ENCODE measurements around the gene ECM1.

Gene ECM1

GRCh38 chr1:150552128-150552910 is 44.4 kb downstream of the ECM1 start:
- Histone ChIP-seq H3K27ac (ENCODE audit: low read length) (no peak overlapping the region), H2AFZ (ENCODE audit: low read depth, low read length) (no peak overlapping the region), H3K4me2 (ENCODE audit: low read length) (no peak overlapping the region), H3K9me3 (ENCODE audit: insufficient read depth, low read length) (no peaks in the 10 kb centered on the region), H3K36me3 (replicated peaks; ENCODE audit: low read depth, low read length) (no peaks in the 10 kb centered on the region), H3K79me2 (ENCODE audit: low read length) (no peaks in the 10 kb centered on the region), H3K4me1 (ENCODE audit: low read length) (peaks cover 11% of the 10 kb centered on the region), H3K4me3 (ENCODE audit: low read length) (no peak overlapping the region), H4K20me1 (ENCODE audit: insufficient read depth, low read length) (no peaks in the 10 kb centered on the region), H3K9ac (ENCODE audit: low read length) (no peak overlapping the region), H3K27me3 (ENCODE audit: low read depth, low read length) (peaks cover 23% of the 10 kb centered on the region)
- TF ChIP-seq EZH2phosphoT487 (IDR thresholded peaks at IDR 0.05; ENCODE audit: low read depth), result no peak
- TF ChIP-seq CTCF (IDR thresholded peaks at IDR 0.05; ENCODE audit: low read depth, low read length), result no peak

- Histone ChIP-seq H3K27me3 (ENCODE audit: low read depth, low read length) (peaks cover 23% of the 10 kb centered on the region), H3K4me3 (ENCODE audit: low read length) (no peak overlapping the region), H2AFZ (ENCODE audit: low read depth, low read length) (no peak overlapping the region), H3K79me2 (ENCODE audit: low read length) (no peaks in the 10 kb centered on the region), H4K20me1 (ENCODE audit: insufficient read depth, low read length) (no peaks in the 10 kb centered on the region), H3K27ac (ENCODE audit: low read length) (no peak overlapping the region), H3K36me3 (replicated peaks; ENCODE audit: low read depth, low read length) (no peaks in the 10 kb centered on the region), H3K9me3 (ENCODE audit: insufficient read depth, low read length) (no peaks in the 10 kb centered on the region), H3K4me1 (ENCODE audit: low read length) (peaks cover 11% of the 10 kb centered on the region), H3K4me2 (ENCODE audit: low read length) (no peak overlapping the region), H3K9ac (ENCODE audit: low read length) (no peak overlapping the region)
- TF ChIP-seq EZH2phosphoT487 (IDR thresholded peaks at IDR 0.05; ENCODE audit: low read depth) (no peak), CTCF (IDR thresholded peaks at IDR 0.05; ENCODE audit: low read depth, low read length) (no peak)
Observed at GRCh38 chr1:150552911-150553289, 45.0 kb downstream of the ECM1 start.

- Histone ChIP-seq H3K9ac (ENCODE audit: low read length) (no peak overlapping the region), H4K20me1 (ENCODE audit: insufficient read depth, low read length) (no peaks in the 10 kb centered on the region), H2AFZ (ENCODE audit: low read depth, low read length) (no peak overlapping the region), H3K4me1 (ENCODE audit: low read length) (peaks cover 9% of the 10 kb centered on the region), H3K9me3 (ENCODE audit: insufficient read depth, low read length) (no peaks in the 10 kb centered on the region), H3K27me3 (ENCODE audit: low read depth, low read length) (peaks cover 21% of the 10 kb centered on the region), H3K4me2 (ENCODE audit: low read length) (no peak overlapping the region), H3K79me2 (ENCODE audit: low read length) (no peaks in the 10 kb centered on the region), H3K36me3 (replicated peaks; ENCODE audit: low read depth, low read length) (no peaks in the 10 kb centered on the region), H3K27ac (ENCODE audit: low read length) (no peak overlapping the region), H3K4me3 (ENCODE audit: low read length) (no peak overlapping the region)
- TF ChIP-seq CTCF (IDR thresholded peaks at IDR 0.05; ENCODE audit: low read depth, low read length) (no peak), EZH2phosphoT487 (IDR thresholded peaks at IDR 0.05; ENCODE audit: low read depth) (no peak)
Observed at GRCh38 chr1:150553392-150554085, 45.6 kb downstream of the ECM1 start.

- H3K9me3 ChIP-seq (ENCODE audit: insufficient read depth, low read length), result no peaks in the 10 kb centered on the region
- H3K4me2 ChIP-seq (ENCODE audit: low read length), result no peak overlapping the region
- no peaks in the 10 kb centered on the region for H3K36me3 ChIP-seq (replicated peaks; ENCODE audit: low read depth, low read length)
- H3K4me3 ChIP-seq (ENCODE audit: low read length), result no peak overlapping the region
- no peak overlapping the region for H3K27ac ChIP-seq (ENCODE audit: low read length)
- TF ChIP-seq EZH2phosphoT487 (IDR thresholded peaks at IDR 0.05; ENCODE audit: low read depth) (no peak), CTCF (IDR thresholded peaks at IDR 0.05; ENCODE audit: low read depth, low read length) (no peak)
- no peaks in the 10 kb centered on the region for H4K20me1 ChIP-seq (ENCODE audit: insufficient read depth, low read length)
- H3K4me1 ChIP-seq (ENCODE audit: low read length), result peaks cover 8% of the 10 kb centered on the region
- H3K9ac ChIP-seq (ENCODE audit: low read length), result no peak overlapping the region
- H2AFZ ChIP-seq (ENCODE audit: low read depth, low read length), result no peak overlapping the region
- H3K27me3 ChIP-seq (ENCODE audit: low read depth, low read length), result peaks cover 20% of the 10 kb centered on the region
- H3K79me2 ChIP-seq (ENCODE audit: low read length), result no peaks in the 10 kb centered on the region
Observed at GRCh38 chr1:150554086-150554452, 46.2 kb downstream of the ECM1 start.

Measured in OCI-LY3 (cell line).